Neural cell (in vitro differentiated cells): ENCODE results near the gene EYS. TPM values are rescaled to one million over a fixed set of nuclear protein-coding genes. Genes with fewer than 3 reads are reported as not detected.

Experiments used
- H2AFZ ChIP-seq: fragments of 200-600, 300-800 bp; sonication (generic), shearing (Covaris generic); 2 replicates; pipeline ENCODE4 v1.6.0; 2014; ENCODE audit warnings: low read depth, mild to moderate bottlenecking, antibody characterized with exemption, low read length, moderate library complexity
- H3F3A ChIP-seq: fragments of 200-600 bp; shearing (Covaris generic); 2 replicates; pipeline ENCODE4 v1.6.1; 2016; ENCODE audit warnings: mild to moderate bottlenecking, moderate library complexity, mixed read lengths, antibody characterized with exemption, low read length; ENCODE audit not compliant: insufficient read depth, poor library complexity, severe bottlenecking
- H3K27ac ChIP-seq: fragments of 200-600, 300-800 bp; sonication (generic), shearing (Covaris generic); 2 replicates; pipeline ENCODE4 v1.5.1; 2014; ENCODE audit warnings: mild to moderate bottlenecking, low read length, moderate library complexity
- H3K27me3 ChIP-seq: fragments of 300-800, 200-600 bp; sonication (generic), shearing (Covaris generic); 2 replicates; pipeline ENCODE4 v1.6.0; 2014; ENCODE audit warnings: mild to moderate bottlenecking, low read depth, low read length, moderate library complexity; ENCODE audit not compliant: insufficient read depth
- H3K36me3 ChIP-seq: fragments of 300-800, 200-600 bp; sonication (generic), shearing (Covaris generic); 2 replicates; pipeline ENCODE4 v1.5.1; 2014; ENCODE audit warnings: mild to moderate bottlenecking, antibody characterized with exemption, low read length, moderate library complexity; ENCODE audit not compliant: insufficient read depth
- H3K4me2 ChIP-seq: fragments of 300-800, 200-600 bp; sonication (generic), shearing (Covaris generic); 2 replicates; pipeline ENCODE4 v1.6.0; 2014; ENCODE audit warnings: mild to moderate bottlenecking, low read length
- H3K4me3 ChIP-seq: fragments of 300-800, 200-600 bp; sonication (generic), shearing (Covaris generic); 2 replicates; pipeline ENCODE4 v1.5.1; 2014; ENCODE audit warnings: mild to moderate bottlenecking, low read length, moderate library complexity
- H3K79me2 ChIP-seq: fragments of 200-600 bp; shearing (Covaris generic); replicated peaks from 2 replicates; pipeline ENCODE4 v1.6.0; 2014; ENCODE audit warnings: mild to moderate bottlenecking, low read length, moderate library complexity; ENCODE audit not compliant: insufficient read depth
- H3K9ac ChIP-seq: fragments of 300-800, 200-600 bp; sonication (generic), shearing (Covaris generic); 2 replicates; pipeline ENCODE4 v1.6.1; 2016; ENCODE audit warnings: mild to moderate bottlenecking, low read length, mixed read lengths
- H3K9me2 ChIP-seq: fragments of 200-600 bp; shearing (Covaris generic); 2 replicates; pipeline ENCODE4 v1.6.1; 2016; ENCODE audit warnings: mild to moderate bottlenecking, low read length, mixed read lengths; ENCODE audit not compliant: insufficient read depth
- H3K9me3 ChIP-seq: fragments of 200-600, 300-800 bp; sonication (generic), shearing (Covaris generic); 2 replicates; pipeline ENCODE4 v1.6.1; 2016; ENCODE audit warnings: mild to moderate bottlenecking, mixed run types, low read length, moderate library complexity, mixed read lengths
- H4K20me1 ChIP-seq: fragments of 200-600 bp; shearing (Covaris generic); 2 replicates; pipeline ENCODE4 v1.6.1; 2016; ENCODE audit warnings: mild to moderate bottlenecking, mixed run types; ENCODE audit not compliant: insufficient read depth
- CTCF ChIP-seq: fragments of 450-650 bp; IDR thresholded peaks from 2 replicates; pipeline ENCODE4 v1.5.1; 2014; ENCODE audit warnings: antibody characterized with exemption, mild to moderate bottlenecking, moderate library complexity; ENCODE audit not compliant: poor library complexity, severe bottlenecking
- EP300 ChIP-seq: fragments of 450-650 bp; conservative IDR thresholded peaks from 2 replicates; pipeline ENCODE4 v1.6.1; 2014; ENCODE audit warnings: antibody characterized with exemption, mild to moderate bottlenecking, moderate library complexity; ENCODE audit not compliant: poor library complexity, severe bottlenecking
- EZH2 ChIP-seq: fragments of 200-600, 300-800 bp; shearing (Covaris generic), sonication (generic); IDR thresholded peaks from 2 replicates; pipeline ENCODE4 v1.6.1; 2014; ENCODE audit warnings: antibody characterized with exemption, low read length, borderline replicate concordance, mild to moderate bottlenecking; ENCODE audit not compliant: insufficient read depth, poor library complexity, severe bottlenecking
- MXI1 ChIP-seq: fragments of 450-650 bp; conservative IDR thresholded peaks from 2 replicates; pipeline ENCODE4 v1.6.1; 2014; ENCODE audit warnings: antibody characterized with exemption, mild to moderate bottlenecking; ENCODE audit not compliant: poor library complexity, severe bottlenecking
- POLR2AphosphoS5 ChIP-seq: IDR thresholded peaks from 2 replicates; pipeline ENCODE4 v1.6.1; 2012
- RAD21 ChIP-seq: fragments of 450-650 bp; conservative IDR thresholded peaks from 2 replicates; pipeline ENCODE4 v1.6.1; 2014; ENCODE audit warnings: antibody characterized with exemption, mild to moderate bottlenecking, moderate library complexity
- REST ChIP-seq: IDR thresholded peaks from 2 replicates; pipeline ENCODE4 v1.6.1; 2012; ENCODE audit warnings: borderline replicate concordance
- SMC3 ChIP-seq: fragments of 450-650 bp; conservative IDR thresholded peaks from 2 replicates; pipeline ENCODE4 v1.6.1; 2014; ENCODE audit warnings: antibody characterized with exemption, mild to moderate bottlenecking, moderate library complexity; ENCODE audit not compliant: poor library complexity
- TAF1 ChIP-seq: IDR thresholded peaks from 2 replicates; pipeline ENCODE4 v1.6.1; 2012; ENCODE audit warnings: low read depth
- polyA plus RNA-seq: library from polyadenylated mRNA; depleted of rRNA; stranded (reverse); fragments of >200 nt; gene quantifications from 2 replicates; pipeline ENCODE4 v1.2.3, GENCODE V29; 2014

EYS gene
- polyA plus RNA-seq, 1 donor from 2014 or later: 0.38 TPM

GRCh38 chr6:63705707-63706106, 2001.3 kb downstream of the EYS start:
- Histone ChIP-seq H3K36me3 (peaks cover 2% of the 10 kb centered on the region), H3K4me2 (no peak overlapping the region), H3K4me3 (no peak overlapping the region), H3K9me2 (no peaks in the 10 kb centered on the region), H4K20me1 (no peaks in the 10 kb centered on the region), H3K79me2 (peaks cover 2% of the 10 kb centered on the region), H3K27me3 (no peaks in the 10 kb centered on the region), H3F3A (no peaks in the 10 kb centered on the region), H2AFZ (no peak overlapping the region), H3K9ac (no peak overlapping the region), H3K9me3 (no peaks in the 10 kb centered on the region), H3K27ac (no peak overlapping the region)
- TF ChIP-seq REST (no peak), CTCF (no peak), SMC3 (no peak), TAF1 (no peak), MXI1 (no peak), RAD21 (no peak), EP300 (no peak), POLR2AphosphoS5 (no peak), EZH2 (no peak)

- TF ChIP-seq RAD21: no peak
- TF ChIP-seq REST: no peak
- no peak for TF ChIP-seq MXI1
- TF ChIP-seq SMC3: no peak
- no peak for TF ChIP-seq EP300
- TF ChIP-seq CTCF: no peak
- no peak for TF ChIP-seq EZH2
- TF ChIP-seq TAF1: no peak
- no peaks in the 10 kb centered on the region for H3K27me3 ChIP-seq
- H3K9ac ChIP-seq: no peak overlapping the region
- H3K4me2 ChIP-seq: no peak overlapping the region
- no peak overlapping the region for H3K27ac ChIP-seq
- peaks cover 4% of the 10 kb centered on the region for H3K79me2 ChIP-seq
- no peaks in the 10 kb centered on the region for H4K20me1 ChIP-seq
- no peaks in the 10 kb centered on the region for H3K9me3 ChIP-seq
- peaks cover 4% of the 10 kb centered on the region for H3K36me3 ChIP-seq
- no peak overlapping the region for H3K4me3 ChIP-seq
- H2AFZ ChIP-seq: no peak overlapping the region
- H3K9me2 ChIP-seq: no peaks in the 10 kb centered on the region
- H3F3A ChIP-seq: no peaks in the 10 kb centered on the region
Measured at GRCh38 chr6:63690221-63690620, 2016.8 kb downstream of the EYS start.
